B cell (primary cell): ENCODE data around the gene MRAP2. TPM values are rescaled to one million over a fixed set of nuclear protein-coding genes. Genes with fewer than 3 reads are reported as not detected.

ENCODE experiments used
- ATAC-seq: fragments of 200-7000 bp; cut with Tn5 transposase; one replicate; pipeline ENCODE4 v1.10.0; 2021; ENCODE audit warnings: low read depth, mild to moderate bottlenecking, moderate number of reproducible peaks, moderate library complexity
- CTCF ChIA-PET: fragments of 350-600 bp; sonication (Branson Sonifier 250); formaldehyde crosslinking; loops from one replicate; lab custom pipeline; 2021; ENCODE audit warnings: antibody characterized with exemption, inconsistent platforms; lab: Charles Lee
- POLR2A ChIA-PET: fragments of 350-600 bp; sonication (Branson Sonifier 250); formaldehyde crosslinking; loops from one replicate; lab custom pipeline; 2021; ENCODE audit warnings: antibody characterized with exemption; lab: Charles Lee
- DNase-seq: peaks from one replicate; pipeline ENCODE4 v3.0.0; 2013
- H2AFZ ChIP-seq: 2 replicates; pipeline ENCODE4 v1.6.1; 2012; ENCODE audit warnings: mild to moderate bottlenecking, low read depth, low read length; ENCODE audit not compliant: insufficient read depth, poor library complexity, severe bottlenecking
- H3K27ac ChIP-seq, 2 donors: 1 replicate in 1 of 2; 2 replicates in 1 of 2; pipeline ENCODE4 v1.5.1; 2012 to 2013; ENCODE audit warnings: low read length in 2 of 2, mild to moderate bottlenecking in 2 of 2, moderate library complexity in 1 of 2
- H3K27me3 ChIP-seq, 4 experiments: fragments of 200-600 bp in 1 of 4; sonication (generic) in 1 of 4; replicated peaks in 1 of 4; 1 replicate in 2 of 4; 2 replicates in 2 of 4; pipeline versions ENCODE4 v1.6.1 to v1.7.0; 2013 to 2016; ENCODE audit warnings: low read length in 3 of 4, mild to moderate bottlenecking in 2 of 4, mixed read lengths in 1 of 4, moderate library complexity in 1 of 4; ENCODE audit not compliant: insufficient read depth in 4 of 4, control insufficient read depth in 3 of 4; ENCODE audit errors: control extremely low read depth in 1 of 4
- H3K36me3 ChIP-seq, 2 experiments: replicated peaks in 1 of 2; 1 replicate in 1 of 2; 2 replicates in 1 of 2; pipeline versions ENCODE4 v1.6.1 to v1.7.1; 2013; ENCODE audit warnings: low read length in 1 of 2; ENCODE audit not compliant: insufficient read depth in 2 of 2, control insufficient read depth in 1 of 2; ENCODE audit errors: control extremely low read depth in 1 of 2, extremely low read depth in 1 of 2
- H3K4me1 ChIP-seq, 2 donors: fragments of 200-600 bp in 1 of 2; sonication (generic) in 1 of 2; 1 replicate in 1 of 2; 2 replicates in 1 of 2; pipeline versions ENCODE4 v1.5.1 to v1.6.1; 2013 to 2017; ENCODE audit warnings: low read length in 2 of 2; ENCODE audit not compliant: control insufficient read depth in 2 of 2, insufficient read depth in 2 of 2
- H3K4me2 ChIP-seq: replicated peaks from 2 replicates; pipeline ENCODE3; 2012; ENCODE audit warnings: mild to moderate bottlenecking, low read depth, low read length; ENCODE audit not compliant: poor library complexity, severe bottlenecking
- H3K4me3 ChIP-seq, 5 experiments: fragments of 200-600 bp in 1 of 5; sonication (generic) in 1 of 5; 1 replicate in 3 of 5; 2 replicates in 2 of 5; pipeline versions ENCODE4 v1.5.1 to v1.7.0; 2011 to 2016; ENCODE audit warnings: low read length in 4 of 5, mild to moderate bottlenecking in 4 of 5, low read depth in 2 of 5, control low read depth in 1 of 5, moderate library complexity in 1 of 5; ENCODE audit not compliant: insufficient read depth in 1 of 5; ENCODE audit errors: control extremely low read depth in 1 of 5, extremely low read depth in 1 of 5
- H3K79me2 ChIP-seq: fragments of 200-600 bp; sonication (generic); one replicate; pipeline ENCODE4 v1.6.0; 2016; ENCODE audit warnings: low read length; ENCODE audit not compliant: control insufficient read depth, insufficient read depth
- H3K9ac ChIP-seq: fragments of 200-600 bp; sonication (generic); 2 replicates; pipeline ENCODE4 v1.6.1; 2017; ENCODE audit warnings: mild to moderate bottlenecking, low read length, moderate library complexity
- H3K9me3 ChIP-seq, 3 donors: one replicate each; pipeline versions ENCODE4 v1.6.1 to v1.7.1; 2013; ENCODE audit warnings: low read length in 2 of 3; ENCODE audit not compliant: control insufficient read depth in 2 of 3, insufficient read depth in 1 of 3; ENCODE audit errors: control extremely low read depth in 1 of 3
- H4K20me1 ChIP-seq: 2 replicates; pipeline ENCODE4 v1.6.0; 2012; ENCODE audit warnings: mild to moderate bottlenecking, low read length; ENCODE audit not compliant: insufficient read depth, control insufficient read depth, poor library complexity, severe bottlenecking
- H3K27ac Mint-ChIP-seq: one replicate; pipeline ENCODE4 v1.8.0; 2021; ENCODE audit warnings: mixed read lengths
- H3K27me3 Mint-ChIP-seq: one replicate; pipeline ENCODE4 v1.8.0; 2021; ENCODE audit warnings: mixed read lengths
- H3K4me1 Mint-ChIP-seq: one replicate; pipeline ENCODE4 v1.8.0; 2021; ENCODE audit warnings: mixed read lengths
- H3K4me3 Mint-ChIP-seq: one replicate; pipeline ENCODE4 v1.8.0; 2021; ENCODE audit warnings: mixed read lengths
- H3K9me3 Mint-ChIP-seq: one replicate; pipeline ENCODE4 v1.8.0; 2022; ENCODE audit warnings: mixed read lengths; ENCODE audit not compliant: insufficient read depth
- CTCF ChIP-seq: fragments of 200-600 bp; IDR thresholded peaks from one replicate; pipeline ENCODE4 v1.8.0; 2022; ENCODE audit warnings: antibody characterized with exemption, mild to moderate bottlenecking
- EZH2 ChIP-seq: IDR thresholded peaks from 2 replicates; pipeline ENCODE4 v1.6.1; 2012; ENCODE audit warnings: borderline replicate concordance, low read depth, mild to moderate bottlenecking, moderate library complexity, low read length; ENCODE audit not compliant: insufficient read depth, poor library complexity, severe bottlenecking
- WGBS: methylation state at CpG from one replicate; pipeline ENCODE4 v1.1.5; 2013; ENCODE audit warnings: missing lambda C conversion rate; ENCODE audit not compliant: insufficient coverage; 5-methylcytosine and 5-hydroxymethylcytosine counted together
- intact Hi-C: fragments of 100-400 bp; cut with micrococcal nuclease; formaldehyde crosslinking; loops from one replicate; pipeline ENCODE4 v1.10.0; 2022
- polyA plus RNA-seq: library from polyadenylated mRNA; depleted of rRNA; stranded (reverse); fragments of >200 nt; gene quantifications from 2 replicates; pipeline ENCODE4 v1.2.3, GENCODE V29; 2012
- total RNA-seq, 2 donors: library from RNA; stranded (reverse); fragments of 120-200 nt in 1 of 2; gene quantifications; 1 replicate in 1 of 2; 2 replicates in 1 of 2; pipeline versions ENCODE4 v1.2.3 to v1.2.4, GENCODE V29; 2013 to 2022

The MRAP2 gene
- total and polyA plus RNA-seq, 2 donors (not counting 1 experiment from before 2014, with no cell fraction given): not detected

GRCh38 chr6:84016029-84016428 lies 17.5 kb upstream of the MRAP2 start:
- ChIA-PET POLR2A (no interaction called here), CTCF (no interaction called here)
- Histone ChIP-seq H3K27me3 (no peaks in the 10 kb centered on the region), H3K4me2 (no peak overlapping the region), H3K79me2 (no peaks in the 10 kb centered on the region), H3K36me3 (no peaks in the 10 kb centered on the region), H3K4me1 (no peaks in the 10 kb centered on the region), H3K9me3 (no peaks in the 10 kb centered on the region), H2AFZ (no peak overlapping the region), H3K9ac (no peak overlapping the region), H3K4me3 (no peak overlapping the region), H4K20me1 (no peaks in the 10 kb centered on the region), H3K27ac (no peak overlapping the region)
- H3K4me3 Mint-ChIP-seq: no peak overlapping the region
- intact Hi-C loops: no loop called here
- H3K4me1 Mint-ChIP-seq: no peaks in the 10 kb centered on the region
- no peaks in the 10 kb centered on the region for H3K9me3 Mint-ChIP-seq
- DNase-seq: no peak
- no peak overlapping the region for H3K27ac Mint-ChIP-seq
- TF ChIP-seq CTCF (no peak), EZH2 (no peak)
- no peak for ATAC-seq
- H3K27me3 Mint-ChIP-seq: peaks cover 13% of the 10 kb centered on the region
- WGBS: no CpG with 5 or more reads among the region's 1 CpG

GRCh38 chr6:84017709-84018452 lies 15.7 kb upstream of the MRAP2 start:
- ChIA-PET CTCF (no interaction called here), POLR2A (no interaction called here)
- Histone ChIP-seq H3K79me2 (no peaks in the 10 kb centered on the region), H3K9ac (no peak overlapping the region), H3K27me3 (no peaks in the 10 kb centered on the region), H3K4me1 (no peaks in the 10 kb centered on the region), H2AFZ (no peak overlapping the region), H3K4me2 (no peak overlapping the region), H3K27ac (no peak overlapping the region), H3K4me3 (no peak overlapping the region), H4K20me1 (no peaks in the 10 kb centered on the region), H3K36me3 (no peaks in the 10 kb centered on the region), H3K9me3 (no peaks in the 10 kb centered on the region)
- intact Hi-C loops: no loop called here
- Mint-ChIP-seq H3K4me3 (no peak overlapping the region), H3K9me3 (no peaks in the 10 kb centered on the region), H3K27ac (no peak overlapping the region), H3K4me1 (no peaks in the 10 kb centered on the region), H3K27me3 (peaks cover 17% of the 10 kb centered on the region)
- DNase-seq (no peak), ATAC-seq (no peak)
- WGBS: no CpG with 5 or more reads among the region's 1 CpG
- TF ChIP-seq EZH2: no peak
- TF ChIP-seq CTCF: no peak
